Breast epithelium (tissue), 4 donors: ENCODE results near the gene SPNS2. TPM values are rescaled to one million over a fixed set of nuclear protein-coding genes. Genes with fewer than 3 reads are reported as not detected.

Experiments
- DNase-seq, 2 donors: peaks; one replicate each; pipeline ENCODE4 v3.0.0-alpha.2; 2019; ENCODE audit warnings: low spot score in 2 of 2
- H3K27ac ChIP-seq, 2 donors: fragments of 200-600 bp; sonication (generic) in 1 of 2; one replicate each; pipeline ENCODE4 v1.5.1; 2016 to 2019; ENCODE audit warnings: mild to moderate bottlenecking in 1 of 2
- H3K27me3 ChIP-seq, 2 donors: fragments of 200-600 bp; sonication (generic) in 1 of 2; one replicate each; pipeline versions ENCODE4 v1.5.1 to v1.6.0; 2017 to 2019; ENCODE audit warnings: control low read depth in 1 of 2, mild to moderate bottlenecking in 1 of 2
- H3K36me3 ChIP-seq: fragments of 200-600 bp; one replicate; pipeline ENCODE4 v1.5.1; 2019
- H3K4me1 ChIP-seq, 2 donors: fragments of 200-600 bp; sonication (generic); one replicate each; pipeline ENCODE4 v1.5.1; 2016 to 2019; ENCODE audit warnings: control low read depth in 1 of 2
- H3K4me3 ChIP-seq, 3 donors: fragments of 200-600 bp; sonication (generic); 1 replicate in 2 of 3; 2 replicates in 1 of 3; pipeline ENCODE4 v1.5.1; 2016 to 2019; ENCODE audit warnings: mild to moderate bottlenecking in 3 of 3, moderate library complexity in 2 of 3
- H3K9me3 ChIP-seq, 2 donors: fragments of 200-600 bp; sonication (generic) in 1 of 2; one replicate each; pipeline ENCODE4 v1.5.1; 2016 to 2019; ENCODE audit warnings: control low read depth in 1 of 2
- CTCF ChIP-seq, 3 donors: fragments of 450-650 bp; IDR thresholded peaks; one replicate each; pipeline ENCODE4 v1.5.1; 2016 to 2017; ENCODE audit warnings: antibody characterized with exemption in 3 of 3, mild to moderate bottlenecking in 3 of 3, moderate library complexity in 3 of 3
- POLR2A ChIP-seq: fragments of 450-650 bp; IDR thresholded peaks from one replicate; pipeline ENCODE4 v1.6.1; 2016; ENCODE audit warnings: antibody characterized with exemption, mild to moderate bottlenecking, moderate library complexity
- POLR2AphosphoS5 ChIP-seq, 3 donors: sonication (generic); formaldehyde crosslinking; IDR thresholded peaks; one replicate each; pipeline ENCODE4 v1.6.1; 2017; ENCODE audit warnings: antibody characterized with exemption in 3 of 3
- intact Hi-C: fragments of 100-400 bp; cut with DNase I; formaldehyde crosslinking; loops from one replicate; pipeline ENCODE4 v1.15.1; 2023; ENCODE audit warnings: low total_unique reads
- total RNA-seq, 3 donors: library from RNA; depleted of rRNA; stranded (reverse); fragments of >200 nt; gene quantifications; one replicate each; pipeline ENCODE4 v1.1.0, GENCODE V29; 2016

Gene SPNS2
- total RNA-seq, 3 donors from 2014 or later, result 5.3 to 14.1 (median 11.5) TPM

GRCh38 chr17:4540687-4541327 lies 42.1 kb downstream of the SPNS2 start:
- no peak overlapping the region for H3K4me3 ChIP-seq
- DNase-seq, result no peak
- H3K27ac ChIP-seq, result peak overlapping the region; percentile 41 to 57
- H3K36me3 ChIP-seq, result no peaks in the 10 kb centered on the region
- H3K9me3 ChIP-seq, result no peaks in the 10 kb centered on the region
- peaks cover 16 to 22% of the 10 kb centered on the region in 2 donors for H3K4me1 ChIP-seq
- intact Hi-C loops, result no loop called here
- TF ChIP-seq CTCF (IDR thresholded peaks at IDR 0.05), result no peak
- H3K27me3 ChIP-seq, result no peaks in the 10 kb centered on the region

GRCh38 chr17:4541328-4542002 lies 42.8 kb downstream of the SPNS2 start:
- no peak for DNase-seq
- no peak for TF ChIP-seq POLR2A
- TF ChIP-seq CTCF (IDR thresholded peaks at IDR 0.05), result no peak
- no peak for TF ChIP-seq POLR2AphosphoS5 (IDR thresholded peaks at IDR 0.05)
- Histone ChIP-seq H3K9me3 (no peaks in the 10 kb centered on the region), H3K27me3 (no peaks in the 10 kb centered on the region), H3K4me1 (peaks cover 16 to 22% of the 10 kb centered on the region in 2 donors), H3K36me3 (no peaks in the 10 kb centered on the region), H3K4me3 (no peak overlapping the region), H3K27ac (peak overlapping the region; percentile 41 to 57)
- intact Hi-C loops, result no loop called here

- intact Hi-C loops, result no loop called here
- Histone ChIP-seq H3K4me3 (no peak overlapping the region), H3K4me1 (peaks cover 12 to 21% of the 10 kb centered on the region in 2 donors), H3K27ac (peak overlapping the region; percentile 41 to 57), H3K27me3 (no peaks in the 10 kb centered on the region), H3K9me3 (no peaks in the 10 kb centered on the region), H3K36me3 (peaks cover under 1% of the 10 kb centered on the region)
- no peak for TF ChIP-seq POLR2A
- TF ChIP-seq POLR2AphosphoS5 (IDR thresholded peaks at IDR 0.05), result no peak
- TF ChIP-seq CTCF (IDR thresholded peaks at IDR 0.05), result no peak
- no peak for DNase-seq
Measured at GRCh38 chr17:4542003-4542725, 43.5 kb downstream of the SPNS2 start.

- intact Hi-C loops, result no loop called here
- Histone ChIP-seq H3K27ac (peak overlapping the region in 1 of 2 donors; percentile 57), H3K27me3 (no peaks in the 10 kb centered on the region), H3K9me3 (no peaks in the 10 kb centered on the region), H3K4me3 (no peak overlapping the region), H3K4me1 (peaks cover 6 to 15% of the 10 kb centered on the region in 2 donors), H3K36me3 (peaks cover 4% of the 10 kb centered on the region)
- no peak for TF ChIP-seq POLR2AphosphoS5 (IDR thresholded peaks at IDR 0.05)
- TF ChIP-seq CTCF (IDR thresholded peaks at IDR 0.05), result no peak
- no peak for TF ChIP-seq POLR2A
- DNase-seq, result no peak
Measured at GRCh38 chr17:4542726-4543191, 44.1 kb downstream of the SPNS2 start.

- Histone ChIP-seq H3K4me3 (no peak overlapping the region), H3K4me1 (peaks cover 0 to 8% of the 10 kb centered on the region in 2 donors), H3K36me3 (peaks cover 8% of the 10 kb centered on the region), H3K9me3 (no peaks in the 10 kb centered on the region), H3K27me3 (no peaks in the 10 kb centered on the region), H3K27ac (no peak overlapping the region)
- TF ChIP-seq POLR2A (no peak), POLR2AphosphoS5 (IDR thresholded peaks at IDR 0.05) (no peak), CTCF (IDR thresholded peaks at IDR 0.05) (no peak)
- intact Hi-C loops, result no loop called here
- DNase-seq, result no peak
Measured at GRCh38 chr17:4543557-4544026, 44.9 kb downstream of the SPNS2 start.
